Small intestine (tissue), 7 donors: Measurements from ENCODE around the gene UBE2Z. TPM values are rescaled to one million over a fixed set of nuclear protein-coding genes. Genes with fewer than 3 reads are reported as not detected.

ENCODE experiments used
- DNase-seq, 2 donors: peaks; one replicate each; pipeline versions ENCODE4 v3.0.0 to v3.0.0-alpha.2; 2013
- FAIRE-seq: peaks from 2 replicates; lab custom pipeline; 2012; peaks lifted over from hg19 to GRCh38; lab: Jason Lieb, UNC
- H3K27ac ChIP-seq, 3 donors: one replicate each; pipeline ENCODE4 v1.5.1; 2013; ENCODE audit warnings: low read length in 2 of 3, mild to moderate bottlenecking in 2 of 3, control low read depth in 1 of 3, inconsistent platforms in 1 of 3, low read depth in 1 of 3, moderate library complexity in 1 of 3
- H3K27me3 ChIP-seq, 3 donors: one replicate each; pipeline ENCODE4 v1.6.1; 2013; ENCODE audit warnings: low read length in 3 of 3, inconsistent platforms in 1 of 3; ENCODE audit not compliant: control insufficient read depth in 3 of 3, insufficient read depth in 3 of 3
- H3K36me3 ChIP-seq, 3 donors: one replicate each; pipeline ENCODE4 v1.6.1; 2013; ENCODE audit warnings: low read length in 3 of 3, inconsistent platforms in 1 of 3, low read depth in 1 of 3, mild to moderate bottlenecking in 1 of 3, moderate library complexity in 1 of 3; ENCODE audit not compliant: control insufficient read depth in 3 of 3, insufficient read depth in 2 of 3
- H3K4me1 ChIP-seq, 3 donors: one replicate each; pipeline ENCODE4 v1.6.1; 2013; ENCODE audit warnings: low read length in 2 of 3, inconsistent platforms in 1 of 3, low read depth in 1 of 3, mild to moderate bottlenecking in 1 of 3, moderate library complexity in 1 of 3; ENCODE audit not compliant: control insufficient read depth in 3 of 3, insufficient read depth in 2 of 3
- H3K4me3 ChIP-seq, 3 donors: one replicate each; pipeline ENCODE4 v1.5.1; 2013; ENCODE audit warnings: low read length in 3 of 3, control low read depth in 1 of 3, inconsistent platforms in 1 of 3, low read depth in 1 of 3, mild to moderate bottlenecking in 1 of 3, moderate library complexity in 1 of 3
- H3K9me3 ChIP-seq, 2 donors: one replicate each; pipeline ENCODE4 v1.6.1; 2013; ENCODE audit warnings: low read depth in 1 of 2, low read length in 1 of 2; ENCODE audit not compliant: control insufficient read depth in 2 of 2, insufficient read depth in 1 of 2
- WGBS, 3 donors: extraction: QIAGEN DNeasy Blood & Tissue Kit; methylation state at CpG; one replicate each; pipeline ENCODE4 v1.1.7; 2013; 5-methylcytosine and 5-hydroxymethylcytosine counted together
- polyA plus RNA-seq, 4 donors: library from polyadenylated mRNA; stranded (reverse) in 3 of 4; unstranded in 1 of 4; fragments of 200-250 nt in 3 of 4; fragments of 120-200 nt in 1 of 4; gene quantifications; one replicate each; pipeline versions ENCODE4 v1.2.1 to v1.2.3, GENCODE V29; 2013
- donor health status: healthy with polysubstance abuse.
- donor health status: control.
- donor health status: control.
- donor health status: Bipolar disorder and iron deficiency.
- donor health status: healthy.

Gene UBE2Z
- polyA plus RNA-seq, 4 donors: 39.1 to 67.7 (median 43.7) TPM

GRCh38 chr17:48951572-48951971 lies 43.4 kb downstream of the UBE2Z start:
- Histone ChIP-seq H3K4me3 (no peak overlapping the region), H3K27ac (no peak overlapping the region), H3K4me1 (no peaks in the 10 kb centered on the region), H3K36me3 (no peaks in the 10 kb centered on the region), H3K27me3 (peaks cover 0 to 6% (median 3%) of the 10 kb centered on the region in 3 donors), H3K9me3 (no peaks in the 10 kb centered on the region)
- WGBS, 3 donors: 68 to 79% (median 74%) methylated on average over 5 of the region's 5 CpGs
- no peak for DNase-seq
- FAIRE-seq: no peak

GRCh38 chr17:48952904-48953303 lies 44.7 kb downstream of the UBE2Z start:
- no peak for DNase-seq
- peaks cover 0 to 6% (median 3%) of the 10 kb centered on the region in 3 donors for H3K27me3 ChIP-seq

GRCh38 chr17:48954300-48954755 lies 46.1 kb downstream of the UBE2Z start:
- H3K27me3 ChIP-seq: peaks cover 0 to 10% (median 3%) of the 10 kb centered on the region in 3 donors
- FAIRE-seq: no peak
- no peaks in the 10 kb centered on the region for H3K4me1 ChIP-seq
- 21 to 35% (median 24%) methylated on average over 7 of the region's 7 CpGs for WGBS, 3 donors
- no peaks in the 10 kb centered on the region for H3K9me3 ChIP-seq
- no peak overlapping the region for H3K27ac ChIP-seq
- H3K4me3 ChIP-seq: no peak overlapping the region
- DNase-seq: peak; percentile 32 to 71
- H3K36me3 ChIP-seq: no peaks in the 10 kb centered on the region

More at GRCh38 chr17:48952904-48953303, 44.7 kb downstream of the UBE2Z start:
- no peak overlapping the region for H3K4me3 ChIP-seq
- FAIRE-seq: no peak
- no peaks in the 10 kb centered on the region for H3K4me1 ChIP-seq
- no peaks in the 10 kb centered on the region for H3K9me3 ChIP-seq
- no peak overlapping the region for H3K27ac ChIP-seq
- WGBS, 3 donors: 18 to 24% (median 23%) methylated on average over 5 of the region's 5 CpGs
- no peaks in the 10 kb centered on the region for H3K36me3 ChIP-seq

GRCh38 chr17:48960834-48961515 lies 52.8 kb downstream of the UBE2Z start:
- Histone ChIP-seq H3K27me3 (peaks cover 0 to 21% (median 3%) of the 10 kb centered on the region in 3 donors), H3K9me3 (no peaks in the 10 kb centered on the region), H3K36me3 (no peaks in the 10 kb centered on the region), H3K27ac (no peak overlapping the region), H3K4me3 (no peak overlapping the region), H3K4me1 (peaks cover 0 to 5% (median 0%) of the 10 kb centered on the region in 3 donors)
- DNase-seq (peak in 1 of 2 donors; percentile 20), FAIRE-seq (no peak)
- 14 to 27% (median 20%) methylated on average over 11 of the region's 11 CpGs for WGBS, 3 donors

- no peak overlapping the region for H3K4me3 ChIP-seq
- WGBS, 3 donors: 26 to 35% (median 28%) methylated on average over 10 of the region's 10 CpGs
- H3K27ac ChIP-seq: no peak overlapping the region
- peaks cover 0 to 21% (median 3%) of the 10 kb centered on the region in 3 donors for H3K27me3 ChIP-seq
- peaks cover 0 to 5% (median 0%) of the 10 kb centered on the region in 3 donors for H3K4me1 ChIP-seq
- no peak for FAIRE-seq
- no peaks in the 10 kb centered on the region for H3K9me3 ChIP-seq
- H3K36me3 ChIP-seq: no peaks in the 10 kb centered on the region
- DNase-seq: no peak
These were observed 53.5 kb downstream of the UBE2Z start for GRCh38 chr17:48961516-48962233.

- Histone ChIP-seq H3K36me3 (no peaks in the 10 kb centered on the region), H3K4me1 (peaks cover 0 to 15% (median 0%) of the 10 kb centered on the region in 3 donors), H3K27ac (no peak overlapping the region), H3K27me3 (peaks cover 2 to 8% (median 2%) of the 10 kb centered on the region in 3 donors), H3K9me3 (no peaks in the 10 kb centered on the region), H3K4me3 (no peak overlapping the region)
- WGBS, 3 donors: 12 to 36% (median 22%) methylated on average over 4 of the region's 4 CpGs
- DNase-seq: peak in 1 of 2 donors; percentile 48
- FAIRE-seq: no peak
These were observed 62.0 kb downstream of the UBE2Z start for GRCh38 chr17:48970224-48970623.

- H3K9me3 ChIP-seq: no peaks in the 10 kb centered on the region
- H3K27me3 ChIP-seq: peaks cover 2 to 8% (median 2%) of the 10 kb centered on the region in 3 donors
- no peak overlapping the region for H3K4me3 ChIP-seq
- no peak for FAIRE-seq
- H3K36me3 ChIP-seq: no peaks in the 10 kb centered on the region
- peaks cover 0 to 15% (median 0%) of the 10 kb centered on the region in 3 donors for H3K4me1 ChIP-seq
- H3K27ac ChIP-seq: no peak overlapping the region
- no peak for DNase-seq
- 56 to 77% (median 67%) methylated on average over 12 of the region's 12 CpGs for WGBS, 3 donors
These were observed 62.9 kb downstream of the UBE2Z start for GRCh38 chr17:48970865-48971687.

- no peak overlapping the region for H3K4me3 ChIP-seq
- H3K4me1 ChIP-seq: peaks cover 0 to 15% (median 0%) of the 10 kb centered on the region in 3 donors
- no peak for DNase-seq
- FAIRE-seq: no peak
- 79 to 82% (median 81%) methylated on average over 7 of the region's 7 CpGs for WGBS, 3 donors
- H3K36me3 ChIP-seq: no peaks in the 10 kb centered on the region
- H3K27ac ChIP-seq: no peak overlapping the region
- peaks cover 2 to 10% (median 2%) of the 10 kb centered on the region in 3 donors for H3K27me3 ChIP-seq
- H3K9me3 ChIP-seq: no peaks in the 10 kb centered on the region
These were observed 64.5 kb downstream of the UBE2Z start for GRCh38 chr17:48972749-48973097.
